Nephron progenitor cell (in vitro differentiated cells): Measurements from ENCODE around the gene SUCLG2.
A peak's percentile ranks its signal among the peaks of the same experiment; 100 is the strongest.
"Not testable (repeated sequence)": the region's sequence is repeated elsewhere in the genome, so short reads cannot be mapped to it uniquely, and the experiment has no call there.

Source experiments
- DNase-seq: peaks from one replicate; pipeline ENCODE4 v3.0.0; 2021
- H3K27ac Mint-ChIP-seq: 2 replicates; pipeline ENCODE4 v1.8.0; 2021; ENCODE audit warnings: mild to moderate bottlenecking, moderate library complexity, mixed read lengths
- H3K27me3 Mint-ChIP-seq: 2 replicates; pipeline ENCODE4 v1.8.0; 2021; ENCODE audit warnings: mild to moderate bottlenecking, low read depth, mixed read lengths; ENCODE audit not compliant: poor library complexity
- H3K36me3 Mint-ChIP-seq: 2 replicates; pipeline ENCODE4 v1.8.0; 2021; ENCODE audit warnings: low read depth, mixed read lengths
- H3K4me1 Mint-ChIP-seq: 2 replicates; pipeline ENCODE4 v1.8.0; 2021; ENCODE audit warnings: mixed read lengths
- H3K4me3 Mint-ChIP-seq: 2 replicates; pipeline ENCODE4 v1.8.0; 2021; ENCODE audit warnings: mild to moderate bottlenecking, moderate library complexity, mixed read lengths
- H3K9me3 Mint-ChIP-seq: 2 replicates; pipeline ENCODE4 v1.8.0; 2021; ENCODE audit warnings: mild to moderate bottlenecking, moderate library complexity, mixed read lengths
- TF ChIP-seq, protein P1 (sequence below): fragments of 200-600 bp; sonication (generic); IDR thresholded peaks from 2 replicates; pipeline ENCODE4 v1.5.0; 2021; ENCODE audit warnings: antibody characterized with exemption

The SUCLG2 gene

DNA sequence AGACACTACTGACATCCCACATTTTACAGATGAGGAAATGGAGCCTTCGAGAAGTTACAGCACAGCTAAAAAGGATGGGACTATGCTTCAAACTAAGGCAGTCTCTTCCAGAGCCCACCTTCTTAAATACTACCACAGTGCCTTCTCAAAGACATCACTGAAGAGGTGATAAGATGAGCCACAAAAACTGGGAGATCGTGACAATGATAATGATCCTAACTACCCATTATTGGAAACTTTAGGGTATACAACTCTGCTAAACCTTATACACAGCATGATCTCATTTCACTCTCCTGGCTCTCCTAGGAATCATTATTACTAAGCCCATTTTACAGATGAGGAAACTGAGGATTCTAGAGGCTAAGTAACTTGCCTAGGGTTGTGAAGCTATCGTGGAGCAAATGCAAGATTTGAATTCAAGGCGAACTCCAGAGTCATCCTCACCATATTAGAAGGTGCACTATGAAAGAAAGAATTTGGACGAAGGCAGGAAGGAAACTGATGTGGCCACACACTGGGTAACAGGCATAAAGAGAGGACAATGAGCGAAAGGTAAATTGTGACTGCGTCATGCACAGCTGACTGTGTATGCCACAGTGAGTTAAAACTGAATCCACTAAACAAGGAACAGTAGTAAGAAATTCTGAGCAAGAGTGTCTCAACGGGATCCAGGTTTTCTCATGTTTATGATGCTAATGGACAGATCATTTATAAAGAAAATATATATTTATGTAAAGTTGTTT lies 55.4 kb downstream of the SUCLG2 start:
- Mint-ChIP-seq H3K9me3 (no peaks in the 10 kb centered on the region), H3K27ac (no peak overlapping the region), H3K27me3 (no peaks in the 10 kb centered on the region), H3K36me3 (peaks cover 23% of the 10 kb centered on the region), H3K4me3 (no peak overlapping the region), H3K4me1 (peaks cover 8% of the 10 kb centered on the region)
- TF ChIP-seq, protein P1, sequence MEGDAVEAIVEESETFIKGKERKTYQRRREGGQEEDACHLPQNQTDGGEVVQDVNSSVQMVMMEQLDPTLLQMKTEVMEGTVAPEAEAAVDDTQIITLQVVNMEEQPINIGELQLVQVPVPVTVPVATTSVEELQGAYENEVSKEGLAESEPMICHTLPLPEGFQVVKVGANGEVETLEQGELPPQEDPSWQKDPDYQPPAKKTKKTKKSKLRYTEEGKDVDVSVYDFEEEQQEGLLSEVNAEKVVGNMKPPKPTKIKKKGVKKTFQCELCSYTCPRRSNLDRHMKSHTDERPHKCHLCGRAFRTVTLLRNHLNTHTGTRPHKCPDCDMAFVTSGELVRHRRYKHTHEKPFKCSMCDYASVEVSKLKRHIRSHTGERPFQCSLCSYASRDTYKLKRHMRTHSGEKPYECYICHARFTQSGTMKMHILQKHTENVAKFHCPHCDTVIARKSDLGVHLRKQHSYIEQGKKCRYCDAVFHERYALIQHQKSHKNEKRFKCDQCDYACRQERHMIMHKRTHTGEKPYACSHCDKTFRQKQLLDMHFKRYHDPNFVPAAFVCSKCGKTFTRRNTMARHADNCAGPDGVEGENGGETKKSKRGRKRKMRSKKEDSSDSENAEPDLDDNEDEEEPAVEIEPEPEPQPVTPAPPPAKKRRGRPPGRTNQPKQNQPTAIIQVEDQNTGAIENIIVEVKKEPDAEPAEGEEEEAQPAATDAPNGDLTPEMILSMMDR = no peak
- no peak for DNase-seq

GRCh38 chr3:67595424-67595823 lies 59.0 kb downstream of the SUCLG2 start:
- peaks cover 37% of the 10 kb centered on the region for H3K36me3 Mint-ChIP-seq
- H3K4me3 Mint-ChIP-seq = no peak overlapping the region
- peak overlapping the region; percentile 91 for H3K27ac Mint-ChIP-seq
- no peaks in the 10 kb centered on the region for H3K27me3 Mint-ChIP-seq
- no peak for DNase-seq
- TF ChIP-seq, protein P1 = no peak
- H3K4me1 Mint-ChIP-seq = peaks cover 5% of the 10 kb centered on the region
- peaks cover 5% of the 10 kb centered on the region for H3K9me3 Mint-ChIP-seq

DNA sequence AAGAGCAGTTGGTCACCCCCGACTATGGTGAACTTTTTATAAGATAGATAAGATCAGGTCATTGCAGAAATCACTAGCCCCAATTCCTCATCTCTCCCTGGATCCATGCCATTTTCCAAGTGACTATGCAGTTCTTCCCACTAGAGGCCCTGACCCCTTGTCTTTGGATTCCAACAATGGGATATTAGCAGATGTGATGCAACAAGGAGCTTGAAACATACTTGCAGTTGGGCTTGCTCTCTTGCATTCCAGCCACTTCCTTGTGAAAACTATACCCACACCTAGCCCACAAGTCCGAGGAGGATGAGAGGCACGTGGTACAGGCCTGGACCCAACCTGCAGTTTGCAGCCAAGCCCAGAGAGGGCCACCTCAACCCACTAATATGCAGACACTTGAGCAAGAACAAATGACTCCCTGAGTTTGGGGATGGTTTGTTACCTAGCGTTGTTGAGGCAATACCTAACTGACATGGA lies 60.6 kb downstream of the SUCLG2 start:
- no peak overlapping the region for H3K27ac Mint-ChIP-seq
- H3K4me1 Mint-ChIP-seq = peaks cover 5% of the 10 kb centered on the region
- no peak overlapping the region for H3K4me3 Mint-ChIP-seq
- DNase-seq = no peak
- TF ChIP-seq, protein P1 = no peak
- peaks cover 4% of the 10 kb centered on the region for H3K27me3 Mint-ChIP-seq
- H3K36me3 Mint-ChIP-seq = peaks cover 29% of the 10 kb centered on the region
- peaks cover 5% of the 10 kb centered on the region for H3K9me3 Mint-ChIP-seq

DNA sequence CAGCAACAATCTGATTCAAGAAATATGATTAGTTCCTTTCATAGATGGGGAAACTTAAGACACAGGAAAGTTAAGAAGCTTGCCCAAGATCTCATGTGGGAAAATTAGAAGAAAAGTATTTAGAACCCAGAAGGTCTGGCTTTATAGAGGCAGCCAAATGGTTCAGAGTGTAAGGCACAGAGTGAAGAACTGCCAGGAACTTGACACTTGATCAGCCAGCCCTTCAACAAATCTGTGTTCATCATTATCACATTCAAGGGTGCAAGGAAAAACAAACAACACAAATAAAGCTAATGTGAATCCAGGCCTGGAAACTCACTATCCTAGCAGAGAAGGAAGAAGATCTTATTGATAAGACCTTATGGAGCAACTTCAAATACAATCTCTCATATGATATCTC lies 62.4 kb downstream of the SUCLG2 start:
- H3K27me3 Mint-ChIP-seq = peaks cover 4% of the 10 kb centered on the region
- H3K4me1 Mint-ChIP-seq = peaks cover 5% of the 10 kb centered on the region
- TF ChIP-seq, protein P1 = no peak
- H3K36me3 Mint-ChIP-seq = peaks cover 24% of the 10 kb centered on the region
- no peak overlapping the region for H3K4me3 Mint-ChIP-seq
- no peak for DNase-seq
- peaks cover 5% of the 10 kb centered on the region for H3K9me3 Mint-ChIP-seq
- H3K27ac Mint-ChIP-seq = no peak overlapping the region

DNA sequence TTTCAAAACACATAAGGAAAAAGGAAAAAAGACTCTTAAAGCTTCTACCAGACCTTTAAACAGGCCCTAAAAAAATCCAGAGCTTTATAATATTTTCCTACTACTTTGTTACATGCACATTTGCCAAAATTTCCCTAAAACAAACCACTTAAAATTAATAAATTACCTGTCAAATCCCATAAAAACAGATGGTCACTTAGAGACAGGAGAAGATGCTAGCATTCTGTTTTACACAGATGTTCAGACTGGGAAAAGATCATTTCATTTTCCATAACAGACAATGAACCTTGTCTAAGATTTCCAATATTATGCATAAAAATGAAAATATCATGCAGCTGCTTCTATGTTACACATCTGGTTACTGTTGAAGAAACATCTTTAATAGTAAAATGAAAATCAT lies 66.6 kb downstream of the SUCLG2 start:
- peaks cover 37% of the 10 kb centered on the region for H3K36me3 Mint-ChIP-seq
- no peak overlapping the region for H3K4me3 Mint-ChIP-seq
- peaks cover 4% of the 10 kb centered on the region for H3K27me3 Mint-ChIP-seq
- H3K27ac Mint-ChIP-seq = no peak overlapping the region
- TF ChIP-seq, protein P1 = no peak
- DNase-seq = no peak
- peaks cover 8% of the 10 kb centered on the region for H3K4me1 Mint-ChIP-seq
- H3K9me3 Mint-ChIP-seq = peaks cover 5% of the 10 kb centered on the region

DNA sequence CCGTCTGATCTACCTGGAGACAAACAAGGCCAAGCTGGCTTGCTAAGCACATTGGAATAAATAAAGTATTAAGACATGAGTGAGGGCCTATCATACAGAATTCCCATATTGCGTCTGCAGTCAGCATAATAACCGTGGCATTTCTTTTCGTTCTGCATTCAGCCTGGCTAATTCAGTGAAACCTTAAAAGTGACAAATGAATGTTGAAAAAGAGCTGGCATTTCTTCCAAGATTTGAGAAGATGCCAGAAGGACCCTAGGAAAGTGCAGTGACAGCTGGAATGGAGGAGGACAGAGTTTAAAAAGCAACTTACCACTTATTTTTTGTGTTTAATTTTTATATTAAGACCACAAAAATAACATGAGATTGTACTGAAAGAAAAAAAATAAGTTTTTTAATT lies 67.1 kb downstream of the SUCLG2 start:
- peaks cover 5% of the 10 kb centered on the region for H3K9me3 Mint-ChIP-seq
- DNase-seq = no peak
- peaks cover 8% of the 10 kb centered on the region for H3K4me1 Mint-ChIP-seq
- peaks cover 4% of the 10 kb centered on the region for H3K27me3 Mint-ChIP-seq
- no peak overlapping the region for H3K4me3 Mint-ChIP-seq
- TF ChIP-seq, protein P1 = no peak
- no peak overlapping the region for H3K27ac Mint-ChIP-seq
- peaks cover 41% of the 10 kb centered on the region for H3K36me3 Mint-ChIP-seq

DNA sequence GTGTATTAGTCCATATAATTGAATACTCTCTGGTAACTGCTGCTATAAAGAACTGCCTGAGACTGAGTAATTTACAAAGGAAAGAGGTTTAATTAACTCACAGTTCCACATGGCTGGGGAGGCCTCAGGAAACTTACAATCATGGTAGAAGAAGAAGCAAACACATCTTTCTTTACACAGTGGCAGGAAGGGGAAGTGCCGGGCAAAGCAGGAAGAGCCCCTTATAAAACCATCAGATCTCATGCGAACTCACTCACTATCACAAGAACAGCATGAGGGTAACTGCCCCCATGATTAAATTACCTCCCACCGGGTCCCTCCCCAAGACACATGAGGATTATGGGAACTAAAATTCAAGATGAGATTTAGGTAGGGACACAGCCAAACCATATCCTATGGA lies 69.8 kb downstream of the SUCLG2 start:
- not testable (repeated sequence) for H3K9me3 Mint-ChIP-seq, H3K4me1 Mint-ChIP-seq, H3K4me3 Mint-ChIP-seq, DNase-seq, H3K27me3 Mint-ChIP-seq, H3K27ac Mint-ChIP-seq
- peaks cover 24% of the 10 kb centered on the region for H3K36me3 Mint-ChIP-seq
